GM21423 (cell line): ENCODE results near the gene PWP2.
A peak's percentile ranks its signal among the peaks of the same experiment; 100 is the strongest.
"Not testable (repeated sequence)": the region's sequence is repeated elsewhere in the genome, so short reads cannot be mapped to it uniquely, and the experiment has no call there.

ENCODE experiments used
- ATAC-seq: cut with Tn5 transposase; IDR thresholded peaks from one replicate; pipeline ENCODE4 v1.9.1; 2021; ENCODE audit warnings: mild to moderate bottlenecking, moderate library complexity; ENCODE audit not compliant: unreplicated experiment

The PWP2 gene

GRCh38 chr21:44082648-44083440 lies 24.4 kb upstream of the PWP2 start:
- no peak for ATAC-seq

- ATAC-seq = no peak
These were observed 23.4 kb upstream of the PWP2 start for GRCh38 chr21:44083631-44084291.

- ATAC-seq = no peak
These were observed 22.5 kb upstream of the PWP2 start for GRCh38 chr21:44084496-44085241.

DNA sequence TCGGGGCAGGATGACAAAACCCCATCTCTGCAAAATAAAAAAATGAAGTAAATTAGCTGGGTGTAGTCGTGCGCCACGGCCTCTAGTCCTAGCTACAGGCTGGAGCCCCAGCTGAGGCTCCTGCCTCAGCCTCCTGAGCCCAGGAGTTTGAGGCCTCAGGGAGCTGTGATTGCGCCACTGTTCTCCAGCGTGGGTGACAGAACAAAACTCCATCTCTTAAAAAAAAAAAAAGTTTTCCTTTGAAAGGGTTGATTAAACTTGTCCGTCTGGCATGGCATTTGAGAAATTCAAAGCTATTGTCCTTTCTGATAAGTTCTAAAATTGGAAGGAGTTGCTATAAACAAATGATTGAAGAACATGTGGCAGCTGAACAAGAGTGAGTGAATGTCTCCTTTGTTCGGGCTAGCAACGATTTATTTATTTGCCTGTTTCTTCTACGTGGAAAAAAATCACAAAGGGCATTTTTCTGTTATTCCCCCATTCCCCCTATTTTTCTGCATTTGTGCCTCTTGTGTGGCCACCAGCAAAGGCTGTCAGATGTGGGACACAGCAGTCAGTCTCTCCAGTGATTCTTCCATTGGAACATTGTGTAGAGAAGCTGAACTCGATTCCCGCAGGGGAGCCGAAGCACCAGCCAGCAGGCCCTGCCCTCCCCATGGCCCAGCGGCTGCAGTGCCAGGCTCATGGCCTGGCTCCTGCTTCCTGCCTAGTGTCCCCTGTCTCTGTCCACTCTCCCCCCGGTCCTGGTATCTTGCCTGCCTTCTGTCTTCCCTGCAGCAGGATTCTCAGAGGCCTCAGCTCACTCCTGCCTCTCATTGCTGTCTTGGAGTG lies 21.5 kb upstream of the PWP2 start:
- ATAC-seq = no peak

DNA sequence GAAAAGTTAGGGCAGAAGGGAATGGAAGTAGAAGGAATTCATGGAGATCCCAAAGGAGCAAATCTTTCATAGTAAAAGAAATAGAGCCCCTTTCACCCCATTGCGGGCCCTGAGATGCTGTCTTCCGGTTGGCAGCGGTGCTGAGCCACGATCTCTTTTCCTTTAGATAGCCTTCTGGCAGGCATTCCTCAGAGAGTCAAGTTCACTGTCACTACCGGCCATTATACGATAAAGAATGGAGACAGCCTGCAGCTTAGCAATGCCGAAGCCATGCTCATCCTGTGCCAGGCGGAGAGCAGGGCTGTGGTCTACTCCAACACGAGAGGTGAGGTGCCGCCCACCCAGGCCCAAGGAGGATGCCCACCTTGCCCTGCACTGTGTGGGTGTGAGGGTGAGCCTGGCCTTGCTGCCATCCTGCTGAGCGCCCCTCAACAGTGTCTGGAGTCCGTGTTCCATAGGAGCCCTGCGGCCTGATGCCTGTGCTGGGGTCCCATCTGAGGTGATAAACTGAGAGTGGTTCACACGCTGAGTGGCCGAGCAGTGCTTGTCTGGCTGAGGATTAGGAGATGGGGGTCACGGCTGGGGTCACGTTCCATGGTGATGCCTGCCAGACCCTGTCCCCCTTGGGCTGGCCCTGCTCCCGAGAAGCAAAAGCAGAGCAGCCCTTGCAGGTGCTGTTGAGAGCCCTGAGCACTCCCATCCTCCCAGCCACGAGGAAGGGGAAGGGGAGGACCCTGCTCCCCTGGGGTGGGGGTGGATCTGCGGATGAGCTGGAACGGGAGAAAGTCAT lies 20.4 kb upstream of the PWP2 start:
- ATAC-seq = no peak

GRCh38 chr21:44087426-44088400 lies 19.5 kb upstream of the PWP2 start:
- no peak for ATAC-seq

DNA sequence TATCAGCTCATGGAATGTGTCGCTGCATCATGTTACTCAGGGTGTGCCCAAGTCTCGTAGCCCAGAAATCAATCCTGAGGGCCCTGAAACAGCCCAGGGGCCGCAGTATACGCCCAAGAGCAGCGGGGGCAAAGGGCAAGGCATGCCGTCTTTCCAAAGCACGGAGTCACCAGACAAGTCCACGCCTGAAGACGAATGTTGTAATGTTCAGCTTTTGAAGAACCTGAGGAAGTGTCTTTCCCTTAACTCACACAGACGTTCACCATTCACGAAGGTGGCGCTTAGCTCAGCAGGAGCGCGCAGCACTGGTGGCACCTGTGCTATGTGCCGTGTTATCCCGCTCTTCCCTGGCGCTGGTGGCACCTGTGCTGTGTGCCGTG lies 18.8 kb upstream of the PWP2 start:
- no peak for ATAC-seq

DNA sequence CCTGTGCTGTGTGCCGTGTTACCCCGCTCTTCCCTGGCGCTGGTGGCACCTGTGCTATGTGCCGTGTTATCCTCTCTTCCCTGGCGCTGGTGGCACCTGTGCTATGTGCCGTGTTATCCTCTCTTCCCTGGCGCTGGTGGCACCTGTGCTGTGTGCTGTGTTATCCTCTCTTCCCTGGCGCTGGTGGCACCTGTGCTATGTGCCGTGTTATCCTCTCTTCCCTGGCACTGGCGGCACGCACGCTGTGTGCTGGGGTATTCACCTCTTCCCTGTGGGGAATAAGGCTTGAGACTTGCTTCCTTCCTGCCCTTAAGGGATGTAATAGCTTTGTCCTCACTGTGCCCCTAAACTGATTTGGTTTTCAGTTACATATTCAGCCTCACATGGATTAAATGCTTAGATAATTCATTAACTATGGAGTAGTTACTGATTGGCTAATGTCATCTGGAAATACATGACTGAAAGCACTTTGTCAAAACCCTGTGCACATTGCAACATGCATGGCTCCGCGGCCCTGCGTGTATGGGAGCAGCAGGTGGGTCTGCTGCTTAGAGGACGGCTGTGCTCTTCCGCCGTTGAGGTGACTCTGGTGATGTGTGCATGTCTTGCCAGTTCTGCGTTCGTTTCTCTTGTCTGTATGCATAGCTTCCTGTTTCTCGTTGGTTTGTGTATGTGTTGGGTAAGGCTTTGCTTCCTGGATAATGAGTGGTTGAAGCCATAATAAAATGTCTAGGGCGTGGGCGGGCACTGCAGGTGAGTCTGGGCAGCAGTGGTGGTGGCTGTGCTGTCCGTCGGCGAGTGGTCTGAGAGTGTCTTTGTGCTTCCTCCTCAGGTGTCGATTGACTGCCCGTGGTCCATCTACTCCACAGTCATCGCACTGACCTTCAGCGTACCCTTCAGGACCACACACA lies 17.9 kb upstream of the PWP2 start:
- peak; percentile 61 for ATAC-seq

DNA sequence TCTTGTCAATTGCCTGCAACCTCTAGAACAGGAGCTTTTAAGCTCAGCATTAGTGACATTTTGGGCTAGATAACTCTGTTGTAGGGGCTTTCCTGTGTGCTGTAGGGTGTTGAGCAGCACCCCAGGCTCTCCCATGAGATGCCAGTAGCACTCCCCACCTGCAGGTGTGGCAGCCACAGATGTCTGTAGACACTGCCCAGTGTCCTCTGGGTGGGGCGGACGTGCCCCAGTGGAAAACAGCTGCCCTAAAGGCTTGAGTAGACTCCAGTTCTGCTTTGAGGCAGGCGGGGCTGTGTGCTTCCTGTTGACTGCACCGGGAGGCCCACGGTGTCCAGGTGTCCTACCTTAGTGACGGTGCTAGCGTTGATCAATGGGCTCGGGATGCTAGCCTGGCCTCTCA lies 16.9 kb upstream of the PWP2 start:
- no peak for ATAC-seq

- ATAC-seq = no peak
These were observed 15.0 kb upstream of the PWP2 start for GRCh38 chr21:44092211-44092610.

DNA sequence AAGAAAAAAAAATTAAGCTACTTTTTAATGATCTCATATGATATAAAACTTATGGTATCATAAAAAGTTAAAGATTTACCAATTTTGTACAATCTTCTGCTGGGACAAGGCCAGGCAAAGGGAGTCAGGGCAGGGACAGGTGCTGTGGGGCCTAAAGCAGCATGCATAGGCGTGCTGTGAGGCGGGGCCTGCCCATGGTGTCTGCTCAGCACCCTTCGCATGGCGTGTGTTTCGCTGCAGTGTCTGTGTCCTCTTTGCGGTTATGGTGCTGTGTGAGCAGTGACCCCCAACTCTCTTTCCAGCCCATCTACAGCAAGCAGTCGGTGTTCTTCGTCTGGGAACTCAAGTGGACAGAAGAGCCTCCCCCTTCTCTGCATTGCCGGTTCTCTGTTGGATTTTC lies 13.4 kb upstream of the PWP2 start:
- no peak for ATAC-seq

- no peak for ATAC-seq
These were observed 12.4 kb upstream of the PWP2 start for GRCh38 chr21:44094832-44095231.

DNA sequence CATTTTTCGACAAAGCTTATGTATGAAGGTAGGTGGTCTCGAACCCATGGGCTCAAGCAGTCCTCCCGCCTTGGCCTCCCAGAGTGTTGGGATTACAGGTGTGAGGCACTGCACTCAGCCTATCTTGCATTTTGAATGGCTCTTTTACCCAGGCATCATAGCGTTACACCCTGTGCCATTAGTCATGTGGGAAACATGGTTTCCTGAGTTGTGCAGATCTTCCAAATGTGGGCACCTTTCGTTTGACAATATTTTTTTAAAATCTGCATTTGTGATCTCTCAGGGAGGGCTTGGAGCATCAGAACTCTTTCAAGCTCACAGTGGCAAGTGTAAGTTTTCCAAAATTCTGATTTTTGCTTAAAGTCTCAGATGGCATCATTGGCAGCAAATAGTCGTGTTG lies 8.7 kb upstream of the PWP2 start:
- ATAC-seq = not testable (repeated sequence)

- ATAC-seq = not testable (repeated sequence)
These were observed 8.2 kb upstream of the PWP2 start for GRCh38 chr21:44098964-44099363.

- peak; percentile 14 for ATAC-seq
These were observed 390 bp downstream of the PWP2 start for GRCh38 chr21:44107589-44107988.

GRCh38 chr21:44113702-44114371 lies 6.6 kb downstream of the PWP2 start:
- ATAC-seq = not testable (repeated sequence)

DNA sequence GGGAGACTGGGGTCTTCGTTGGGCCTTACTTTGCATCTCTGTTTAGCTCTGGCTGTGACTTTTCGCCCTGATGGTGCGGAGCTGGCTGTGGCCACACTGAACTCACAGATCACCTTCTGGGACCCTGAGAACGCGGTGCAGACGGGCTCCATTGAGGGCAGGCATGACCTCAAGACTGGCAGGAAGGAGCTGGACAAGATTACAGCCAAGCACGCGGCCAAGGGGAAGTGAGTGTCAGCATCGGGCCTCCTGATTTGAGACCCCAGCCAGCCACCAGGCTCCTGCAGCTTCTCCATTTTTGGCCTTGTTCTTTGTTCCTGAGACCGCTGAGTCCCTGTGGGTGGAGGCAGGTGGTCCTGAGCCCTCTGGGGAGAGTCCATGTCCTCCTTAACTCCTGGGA lies 14.9 kb downstream of the PWP2 start:
- ATAC-seq = not testable (repeated sequence)
